WTC11 (cell line): ENCODE data around the gene GRID2. TPM values are rescaled to one million over a fixed set of nuclear protein-coding genes. Genes with fewer than 3 reads are reported as not detected.

Source experiments
- ATAC-seq: fragments of 200-7000 bp; cut with Tn5 transposase; 2 replicates; pipeline ENCODE4 v1.10.0; 2021; ENCODE audit warnings: mild to moderate bottlenecking, moderate library complexity
- CTCF ChIA-PET: fragments of 300-600 bp; sonication (Branson Sonifier 250); formaldehyde crosslinking; loops from one replicate; lab custom pipeline; 2021; ENCODE audit warnings: antibody characterized with exemption; lab: Charles Lee
- POLR2A ChIA-PET: fragments of 350-600 bp; sonication (Branson Sonifier 250); formaldehyde crosslinking; loops from one replicate; lab custom pipeline; 2021; ENCODE audit warnings: antibody characterized with exemption; lab: Charles Lee
- DNase-seq: peaks from one replicate; pipeline ENCODE4 v3.0.0; 2021; ENCODE audit warnings: low spot score
- H3K27ac Mint-ChIP-seq: 2 replicates; pipeline ENCODE4 v1.8.0; 2021; ENCODE audit warnings: mixed read lengths
- H3K27me3 Mint-ChIP-seq: 2 replicates; pipeline ENCODE4 v1.8.0; 2021; ENCODE audit warnings: low read depth, mild to moderate bottlenecking, moderate library complexity, mixed read lengths
- H3K36me3 Mint-ChIP-seq: 2 replicates; pipeline ENCODE4 v1.8.0; 2021; ENCODE audit warnings: mixed read lengths
- H3K4me1 Mint-ChIP-seq: 2 replicates; pipeline ENCODE4 v1.8.0; 2022; ENCODE audit warnings: mixed read lengths
- H3K4me3 Mint-ChIP-seq: 2 replicates; pipeline ENCODE4 v1.8.0; 2021; ENCODE audit warnings: mild to moderate bottlenecking, moderate library complexity, mixed read lengths
- H3K9me3 Mint-ChIP-seq: 2 replicates; pipeline ENCODE4 v1.8.0; 2021; ENCODE audit warnings: mixed read lengths
- AR ChIP-seq: fragments of 250-450 bp; sonication (Bioruptor Pico); IDR thresholded peaks from 2 replicates; pipeline ENCODE4 v1.9.0; 2021; ENCODE audit warnings: mild to moderate bottlenecking
- CREM ChIP-seq: sonication (generic); formaldehyde crosslinking; IDR thresholded peaks from 2 replicates; pipeline ENCODE4 v1.8.1; 2022; ENCODE audit warnings: mild to moderate bottlenecking, missing genetic modification reagents, moderate library complexity
- E2F4 ChIP-seq: sonication (generic); formaldehyde crosslinking; IDR thresholded peaks from 2 replicates; pipeline ENCODE4 v1.8.1; 2022; ENCODE audit warnings: low read depth, mild to moderate bottlenecking, moderate library complexity, missing genetic modification reagents, borderline replicate concordance
- EMX1 ChIP-seq: fragments of 250-450 bp; sonication (Bioruptor Pico); IDR thresholded peaks from 2 replicates; pipeline ENCODE4 v1.8.0; 2021; ENCODE audit warnings: mild to moderate bottlenecking
- GABPB1 ChIP-seq: sonication (generic); formaldehyde crosslinking; IDR thresholded peaks from 2 replicates; pipeline ENCODE4 v1.8.1; 2023; ENCODE audit warnings: mild to moderate bottlenecking, missing genetic modification reagents
- IRF1 ChIP-seq: sonication (generic); formaldehyde crosslinking; IDR thresholded peaks from 2 replicates; pipeline ENCODE4 v1.8.0; 2023; ENCODE audit warnings: missing genetic modification reagents
- MAX ChIP-seq: sonication (generic); formaldehyde crosslinking; IDR thresholded peaks from 2 replicates; pipeline ENCODE4 v1.8.0; 2022; ENCODE audit warnings: mild to moderate bottlenecking, missing genetic modification reagents
- NR3C1 ChIP-seq: sonication (generic); formaldehyde crosslinking; conservative IDR thresholded peaks from 2 replicates; pipeline ENCODE4 v1.8.1; 2023; ENCODE audit warnings: low read depth, mild to moderate bottlenecking, missing genetic modification reagents
- PRDM15 ChIP-seq: sonication (generic); formaldehyde crosslinking; IDR thresholded peaks from 2 replicates; pipeline ENCODE4 v1.8.0; 2022; ENCODE audit warnings: missing genetic modification reagents
- RELA ChIP-seq: sonication (generic); formaldehyde crosslinking; IDR thresholded peaks from 2 replicates; pipeline ENCODE4 v1.8.1; 2022; ENCODE audit warnings: missing genetic modification reagents, mild to moderate bottlenecking, borderline replicate concordance
- TEAD4 ChIP-seq: sonication (generic); formaldehyde crosslinking; IDR thresholded peaks from 2 replicates; pipeline ENCODE4 v1.8.0; 2022; ENCODE audit warnings: mild to moderate bottlenecking, missing genetic modification reagents
- ZNF121 ChIP-seq: sonication (generic); formaldehyde crosslinking; IDR thresholded peaks from 2 replicates; pipeline ENCODE4 v1.8.0; 2023; ENCODE audit warnings: missing genetic modification reagents
- ZNF263 ChIP-seq: sonication (generic); formaldehyde crosslinking; IDR thresholded peaks from 2 replicates; pipeline ENCODE4 v1.8.1; 2022; ENCODE audit warnings: low read depth, mild to moderate bottlenecking, moderate library complexity, missing genetic modification reagents
- ZNF396 ChIP-seq: fragments of 250-450 bp; sonication (Bioruptor Pico); IDR thresholded peaks from 2 replicates; pipeline ENCODE4 v1.8.0; 2021; ENCODE audit warnings: mild to moderate bottlenecking, moderate library complexity, borderline replicate concordance
- ZNF423 ChIP-seq: fragments of 250-450 bp; sonication (Bioruptor Pico); IDR thresholded peaks from 2 replicates; pipeline ENCODE4 v2.1.2; 2022; ENCODE audit warnings: mild to moderate bottlenecking, moderate library complexity
- ZNF671 ChIP-seq: fragments of 250-450 bp; sonication (Bioruptor Pico); IDR thresholded peaks from 2 replicates; pipeline ENCODE4 v1.8.0; 2021; ENCODE audit warnings: mild to moderate bottlenecking
- total RNA-seq: library from RNA; stranded (reverse); gene quantifications from 3 replicates; pipeline ENCODE4 v1.2.3, GENCODE V29; 2021
- TF ChIP-seq, protein P1 (sequence below): fragments of 250-450 bp; sonication (Bioruptor Pico); IDR thresholded peaks from 2 replicates; pipeline ENCODE4 v2.1.2; 2022; ENCODE audit warnings: mild to moderate bottlenecking, moderate library complexity

GRID2 gene
- total RNA-seq, 1 experiment from 2014 or later, result 26.8 TPM

DNA sequence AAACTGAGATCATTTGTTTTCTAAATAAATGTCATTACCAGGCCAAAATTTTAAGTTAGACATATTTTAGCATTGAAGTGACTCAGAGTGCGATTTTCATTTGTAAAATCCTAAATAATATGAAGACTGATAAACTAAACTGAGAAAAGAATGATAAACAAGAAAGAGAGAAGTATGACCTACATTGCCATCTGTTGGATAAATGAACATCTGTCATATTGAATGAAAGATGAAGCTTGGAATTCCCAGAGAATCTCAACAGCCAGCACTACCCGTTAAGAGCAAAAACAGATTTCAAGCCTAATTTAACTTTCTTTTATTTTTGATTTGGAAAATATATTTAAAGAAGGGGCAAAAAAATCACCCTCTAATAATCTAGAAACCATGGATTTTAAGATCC lies 933.8 kb downstream of the GRID2 start:
- no peak for TF ChIP-seq IRF1 (CRISPR knock-in tag)
- ChIA-PET POLR2A (no interaction called here), CTCF (no interaction called here)
- Mint-ChIP-seq H3K4me1 (peaks cover 20% of the 10 kb centered on the region), H3K4me3 (no peak overlapping the region), H3K9me3 (no peaks in the 10 kb centered on the region), H3K27ac (no peak overlapping the region), H3K36me3 (no peaks in the 10 kb centered on the region), H3K27me3 (no peaks in the 10 kb centered on the region)
- ATAC-seq, result no peak
- DNase-seq, result no peak

- no peak overlapping the region for H3K27ac Mint-ChIP-seq
- H3K4me1 Mint-ChIP-seq, result peaks cover 6% of the 10 kb centered on the region; the same call in 1 of the 2 replicates
- H3K27me3 Mint-ChIP-seq, result no peaks in the 10 kb centered on the region
- H3K4me3 Mint-ChIP-seq, result no peak overlapping the region
- TF ChIP-seq ZNF423 (no peak), ZNF396 (no peak), GABPB1 (no peak), ZNF671 (CRISPR knock-in tag) (no peak), CREM (CRISPR knock-in tag) (no peak), EMX1 (CRISPR knock-in tag) (no peak), TEAD4 (CRISPR knock-in tag) (no peak), RELA (CRISPR knock-in tag) (no peak), MAX (CRISPR knock-in tag) (no peak), ZNF263 (no peak), ZNF121 (CRISPR knock-in tag) (no peak), E2F4 (CRISPR knock-in tag) (no peak), AR (CRISPR knock-in tag) (no peak), PRDM15 (CRISPR knock-in tag) (no peak), NR3C1 (no peak)
- TF ChIP-seq, protein P1, sequence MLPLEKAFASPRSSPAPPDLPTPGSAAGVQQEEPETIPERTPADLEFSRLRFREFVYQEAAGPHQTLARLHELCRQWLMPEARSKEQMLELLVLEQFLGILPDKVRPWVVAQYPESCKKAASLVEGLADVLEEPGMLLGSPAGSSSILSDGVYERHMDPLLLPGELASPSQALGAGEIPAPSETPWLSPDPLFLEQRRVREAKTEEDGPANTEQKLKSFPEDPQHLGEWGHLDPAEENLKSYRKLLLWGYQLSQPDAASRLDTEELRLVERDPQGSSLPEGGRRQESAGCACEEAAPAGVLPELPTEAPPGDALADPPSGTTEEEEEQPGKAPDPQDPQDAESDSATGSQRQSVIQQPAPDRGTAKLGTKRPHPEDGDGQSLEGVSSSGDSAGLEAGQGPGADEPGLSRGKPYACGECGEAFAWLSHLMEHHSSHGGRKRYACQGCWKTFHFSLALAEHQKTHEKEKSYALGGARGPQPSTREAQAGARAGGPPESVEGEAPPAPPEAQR (CRISPR knock-in tag), result no peak
- DNase-seq (no peak), ATAC-seq (no peak)
- peaks cover 5% of the 10 kb centered on the region; the same call in 1 of the 2 replicates for H3K9me3 Mint-ChIP-seq
- H3K36me3 Mint-ChIP-seq, result 0 out of 2 replicates have a peak, but pooled peaks cover 2% of the 10 kb centered on the region
- CTCF ChIA-PET, result no interaction called here
- POLR2A ChIA-PET, result no interaction called here
These were observed 939.5 kb downstream of the GRID2 start for GRCh38 chr4:93243262-93243661.
